Uterus (tissue), 2 donors: ENCODE measurements around the gene SELENOK.

ENCODE experiments used
- CTCF ChIP-seq, 4 experiments: fragments of 200-600 bp in 2 of 4; fragments of 450-650 bp in 2 of 4; sonication (generic) in 2 of 4; IDR thresholded peaks; one replicate each; pipeline ENCODE4 v1.5.1; 2016 to 2019; ENCODE audit warnings: antibody characterized with exemption in 4 of 4, mild to moderate bottlenecking in 2 of 4, moderate library complexity in 1 of 4
- POLR2A ChIP-seq, 2 donors: fragments of 450-650 bp; IDR thresholded peaks; one replicate each; pipeline ENCODE4 v1.6.1; 2016; ENCODE audit warnings: antibody characterized with exemption in 2 of 2, mild to moderate bottlenecking in 1 of 2, moderate library complexity in 1 of 2

DNA sequence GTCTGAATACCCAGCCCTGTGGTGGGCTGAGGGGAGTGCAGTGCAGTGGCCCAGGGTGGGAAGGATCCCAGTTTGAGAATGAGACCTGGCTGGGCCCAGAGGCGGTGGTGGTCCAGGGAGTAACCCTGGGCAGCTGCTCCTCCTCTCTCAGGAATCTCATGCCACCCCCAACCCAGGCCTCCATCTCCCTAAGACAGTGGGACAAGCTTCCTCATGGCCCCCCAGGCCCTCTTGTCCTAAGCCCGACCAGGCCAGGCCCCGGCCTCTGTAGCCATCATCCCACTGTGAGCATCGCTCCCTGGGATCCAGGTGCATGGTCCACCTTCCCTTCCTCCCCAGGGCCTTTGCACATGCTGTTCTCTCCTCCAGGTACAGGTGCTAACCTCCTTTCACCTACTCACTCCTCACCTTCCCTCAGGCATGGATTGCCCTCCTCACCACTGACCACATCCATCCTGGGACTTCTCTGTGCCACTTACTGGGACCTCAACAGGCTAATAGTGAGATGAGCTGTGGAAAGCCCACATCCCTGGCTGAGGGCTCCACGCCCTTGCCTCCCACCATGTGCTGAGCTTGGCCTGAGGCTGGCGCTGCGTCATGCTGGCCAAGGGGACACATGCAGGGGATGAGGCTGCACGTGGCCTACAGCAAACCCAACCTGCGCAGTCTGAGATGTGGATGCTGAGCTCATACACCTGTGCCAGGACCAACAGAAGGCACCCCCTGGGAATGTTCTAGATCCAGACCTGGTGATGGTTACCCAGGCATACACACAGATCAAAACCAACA, 55.4 kb downstream of the SELENOK start:
- TF ChIP-seq CTCF (IDR thresholded peaks at IDR 0.05): no peak
- TF ChIP-seq POLR2A (IDR thresholded peaks at IDR 0.05): no peak
